ENCODE results near the gene ACTBL2. TPM values are rescaled to one million over a fixed set of nuclear protein-coding genes. Genes with fewer than 3 reads are reported as not detected.

The ACTBL2 gene
- total RNA-seq, 1 donor from 2014 or later, result not detected

DNA sequence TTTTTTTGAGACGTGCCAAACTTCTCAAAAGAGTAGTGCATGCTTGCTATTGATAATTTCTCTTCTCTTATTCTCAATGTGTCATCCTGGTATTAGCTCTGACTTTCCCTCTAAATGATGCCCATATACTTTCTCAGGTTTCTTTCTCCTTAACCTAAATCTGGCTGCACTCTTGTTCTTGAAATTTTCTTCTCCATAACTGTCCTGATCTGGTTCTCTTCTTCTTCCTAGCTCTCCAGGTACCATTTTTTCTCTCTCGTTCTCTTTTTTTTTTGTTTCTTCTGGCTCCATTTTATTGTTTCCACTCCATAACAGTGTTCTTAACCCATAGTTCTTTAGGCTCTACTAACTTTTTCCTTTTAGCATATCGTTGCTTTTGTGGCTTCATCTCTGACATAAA is 47.9 kb downstream of the ACTBL2 start:
- no peak for DNase-seq
- no peak overlapping the region for H3K4me3 Mint-ChIP-seq (ENCODE audit: unreplicated experiment)
- no peaks in the 10 kb centered on the region for H3K4me1 Mint-ChIP-seq (ENCODE audit: low read depth, unreplicated experiment)
- no peak overlapping the region for H3K27ac Mint-ChIP-seq (ENCODE audit: unreplicated experiment)
- TF ChIP-seq, protein P1, sequence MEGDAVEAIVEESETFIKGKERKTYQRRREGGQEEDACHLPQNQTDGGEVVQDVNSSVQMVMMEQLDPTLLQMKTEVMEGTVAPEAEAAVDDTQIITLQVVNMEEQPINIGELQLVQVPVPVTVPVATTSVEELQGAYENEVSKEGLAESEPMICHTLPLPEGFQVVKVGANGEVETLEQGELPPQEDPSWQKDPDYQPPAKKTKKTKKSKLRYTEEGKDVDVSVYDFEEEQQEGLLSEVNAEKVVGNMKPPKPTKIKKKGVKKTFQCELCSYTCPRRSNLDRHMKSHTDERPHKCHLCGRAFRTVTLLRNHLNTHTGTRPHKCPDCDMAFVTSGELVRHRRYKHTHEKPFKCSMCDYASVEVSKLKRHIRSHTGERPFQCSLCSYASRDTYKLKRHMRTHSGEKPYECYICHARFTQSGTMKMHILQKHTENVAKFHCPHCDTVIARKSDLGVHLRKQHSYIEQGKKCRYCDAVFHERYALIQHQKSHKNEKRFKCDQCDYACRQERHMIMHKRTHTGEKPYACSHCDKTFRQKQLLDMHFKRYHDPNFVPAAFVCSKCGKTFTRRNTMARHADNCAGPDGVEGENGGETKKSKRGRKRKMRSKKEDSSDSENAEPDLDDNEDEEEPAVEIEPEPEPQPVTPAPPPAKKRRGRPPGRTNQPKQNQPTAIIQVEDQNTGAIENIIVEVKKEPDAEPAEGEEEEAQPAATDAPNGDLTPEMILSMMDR (IDR thresholded peaks at IDR 0.05; ENCODE audit: partially characterized antibody, unreplicated experiment), result no peak
- no peaks in the 10 kb centered on the region for H3K36me3 Mint-ChIP-seq (ENCODE audit: unreplicated experiment)
- H3K9me3 Mint-ChIP-seq (ENCODE audit: unreplicated experiment), result no peaks in the 10 kb centered on the region
- peaks cover 3% of the 10 kb centered on the region for H3K27me3 Mint-ChIP-seq (ENCODE audit: unreplicated experiment)

DNA sequence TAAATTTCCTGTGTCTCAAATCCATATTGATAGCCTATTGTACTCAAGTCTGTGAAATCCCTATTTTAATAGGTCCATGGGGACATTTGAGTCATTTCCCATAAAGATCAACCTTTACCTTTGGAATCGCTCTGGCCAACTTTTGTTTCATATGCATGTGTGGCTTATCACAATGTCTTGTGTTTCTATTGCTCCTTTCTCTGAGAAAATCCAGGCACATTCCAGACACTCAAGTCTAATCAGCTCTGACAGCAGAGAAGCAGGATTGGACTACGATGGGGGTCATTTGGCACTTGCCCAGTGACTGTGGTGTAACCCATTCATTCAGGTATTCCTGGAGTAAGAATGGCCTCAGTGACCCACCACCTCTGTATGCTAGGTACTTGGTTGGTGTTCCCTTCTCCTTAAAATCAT is 48.4 kb downstream of the ACTBL2 start:
- no peak overlapping the region for H3K4me3 Mint-ChIP-seq (ENCODE audit: unreplicated experiment)

DNA sequence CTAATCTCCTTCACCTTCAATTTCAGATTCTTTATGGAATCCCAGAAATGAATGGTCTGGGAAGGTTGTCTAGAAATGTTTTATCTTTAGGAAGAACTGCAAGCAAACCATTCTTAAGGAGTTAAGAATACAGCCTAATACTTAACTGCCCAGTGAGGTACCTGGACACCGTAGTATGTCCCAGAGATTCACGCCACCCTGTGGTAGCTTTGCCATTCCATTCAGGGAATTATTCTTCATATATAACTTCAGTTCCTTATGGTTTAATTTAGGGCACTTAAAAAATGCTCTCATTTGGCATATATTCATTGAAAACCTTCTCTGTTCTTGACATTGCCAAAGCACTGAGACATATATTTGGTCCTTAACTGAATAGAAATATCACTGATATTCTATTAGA is 49.7 kb downstream of the ACTBL2 start:
- Mint-ChIP-seq H3K9me3 (ENCODE audit: unreplicated experiment) (no peaks in the 10 kb centered on the region), H3K36me3 (ENCODE audit: unreplicated experiment) (no peaks in the 10 kb centered on the region), H3K4me3 (ENCODE audit: unreplicated experiment) (no peak overlapping the region), H3K4me1 (ENCODE audit: low read depth, unreplicated experiment) (no peaks in the 10 kb centered on the region), H3K27me3 (ENCODE audit: unreplicated experiment) (peaks cover 7% of the 10 kb centered on the region), H3K27ac (ENCODE audit: unreplicated experiment) (no peak overlapping the region)
- DNase-seq, result no peak
- TF ChIP-seq, protein P1 (IDR thresholded peaks at IDR 0.05; ENCODE audit: partially characterized antibody, unreplicated experiment), result no peak

More for the DNA sequence above, 48.4 kb downstream of the ACTBL2 start:
- TF ChIP-seq, protein P1 (IDR thresholded peaks at IDR 0.05; ENCODE audit: partially characterized antibody, unreplicated experiment), result no peak
- Mint-ChIP-seq H3K27me3 (ENCODE audit: unreplicated experiment) (peaks cover 5% of the 10 kb centered on the region), H3K4me1 (ENCODE audit: low read depth, unreplicated experiment) (no peaks in the 10 kb centered on the region), H3K36me3 (ENCODE audit: unreplicated experiment) (no peaks in the 10 kb centered on the region), H3K9me3 (ENCODE audit: unreplicated experiment) (no peaks in the 10 kb centered on the region), H3K27ac (ENCODE audit: unreplicated experiment) (no peak overlapping the region)
- no peak for DNase-seq

DNA sequence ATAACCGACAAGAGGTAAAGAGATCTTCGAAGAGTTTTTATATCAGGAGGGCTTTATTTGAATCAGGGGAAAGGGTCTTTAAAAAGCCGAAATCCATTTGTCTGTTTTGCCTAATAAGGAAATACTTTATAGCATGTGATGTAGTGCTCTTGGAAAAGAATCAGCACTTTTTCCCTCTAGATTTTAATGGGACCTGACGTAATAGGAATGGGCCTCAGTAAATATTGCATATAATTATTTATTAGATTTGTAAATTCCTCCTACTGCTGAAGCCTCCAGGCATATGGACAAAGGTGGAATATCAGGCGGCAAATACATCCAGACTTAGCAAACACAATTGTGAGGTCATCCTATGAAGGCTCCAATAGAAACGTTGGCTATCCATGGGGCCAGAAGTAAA is 50.9 kb downstream of the ACTBL2 start:
- Mint-ChIP-seq H3K4me1 (ENCODE audit: low read depth, unreplicated experiment) (no peaks in the 10 kb centered on the region), H3K9me3 (ENCODE audit: unreplicated experiment) (no peaks in the 10 kb centered on the region), H3K27me3 (ENCODE audit: unreplicated experiment) (peaks cover 7% of the 10 kb centered on the region), H3K27ac (ENCODE audit: unreplicated experiment) (no peak overlapping the region), H3K4me3 (ENCODE audit: unreplicated experiment) (no peak overlapping the region), H3K36me3 (ENCODE audit: unreplicated experiment) (no peaks in the 10 kb centered on the region)
- no peak for DNase-seq
- TF ChIP-seq, protein P1 (IDR thresholded peaks at IDR 0.05; ENCODE audit: partially characterized antibody, unreplicated experiment), result no peak

Data from glutamatergic neuron (in vitro differentiated cells).